ENCODE measurements around the gene ADRM1. TPM values are rescaled to one million over a fixed set of nuclear protein-coding genes. Genes with fewer than 3 reads are reported as not detected.

ADRM1 gene
- total and polyA plus RNA-seq, 2 donors from 2014 or later = 64.4 to 79.4 TPM

GRCh38 chr20:62347151-62347404, 44.3 kb downstream of the ADRM1 start:
- H3K27ac ChIP-seq (ENCODE audit: low read depth in 2 of 2, low read length in 2 of 2) = no peak overlapping the region
- intact Hi-C loops (cut with DNase I) = no loop called here
- TF ChIP-seq CTCF (IDR thresholded peaks at IDR 0.05; ENCODE audit: borderline replicate concordance, extremely low read depth, insufficient read depth) = no peak
- H3K4me3 ChIP-seq (ENCODE audit: low read length in 3 of 3) = no peak overlapping the region
- H3K4me1 ChIP-seq (ENCODE audit: control insufficient read depth in 2 of 3, insufficient read depth in 2 of 3, low read depth in 1 of 3, low read length in 3 of 3) = peaks cover 0 to 2% (median 0%) of the 10 kb centered on the region in 3 donors
- FAIRE-seq = no peak
- no peaks in the 10 kb centered on the region for H3K27me3 ChIP-seq (ENCODE audit: control insufficient read depth, insufficient read depth, low read length)
- DNase-seq = no peak
- no peak overlapping the region for H3K9ac ChIP-seq (ENCODE audit: low read length in 3 of 3)
- H3K9me3 ChIP-seq (ENCODE audit: control insufficient read depth in 2 of 3, insufficient read depth in 1 of 3, low read length in 3 of 3) = no peaks in the 10 kb centered on the region
- peaks cover 0 to 28% (median 4%) of the 10 kb centered on the region in 3 donors for H3K36me3 ChIP-seq (ENCODE audit: control insufficient read depth in 2 of 3, insufficient read depth in 3 of 3, low read length in 3 of 3)

GRCh38 chr20:62347445-62347844, 44.6 kb downstream of the ADRM1 start:
- no peak overlapping the region for H3K4me3 ChIP-seq (ENCODE audit: low read length in 3 of 3)
- no peak for TF ChIP-seq CTCF (IDR thresholded peaks at IDR 0.05; ENCODE audit: borderline replicate concordance, extremely low read depth, insufficient read depth)
- H3K36me3 ChIP-seq (ENCODE audit: control insufficient read depth in 2 of 3, insufficient read depth in 3 of 3, low read length in 3 of 3) = peaks cover 0 to 28% (median 4%) of the 10 kb centered on the region in 3 donors
- no peaks in the 10 kb centered on the region for H3K9me3 ChIP-seq (ENCODE audit: control insufficient read depth in 2 of 3, insufficient read depth in 1 of 3, low read length in 3 of 3)
- DNase-seq = no peak
- FAIRE-seq = no peak
- H3K27me3 ChIP-seq (ENCODE audit: control insufficient read depth, insufficient read depth, low read length) = no peaks in the 10 kb centered on the region
- intact Hi-C loops (cut with DNase I) = no loop called here
- no peak overlapping the region for H3K27ac ChIP-seq (ENCODE audit: low read depth in 2 of 2, low read length in 2 of 2)
- peaks cover 0 to 2% (median 0%) of the 10 kb centered on the region in 3 donors for H3K4me1 ChIP-seq (ENCODE audit: control insufficient read depth in 2 of 3, insufficient read depth in 2 of 3, low read depth in 1 of 3, low read length in 3 of 3)
- H3K9ac ChIP-seq (ENCODE audit: low read length in 3 of 3) = no peak overlapping the region

- H3K9ac ChIP-seq (ENCODE audit: low read length in 3 of 3) = no peak overlapping the region
- TF ChIP-seq CTCF (IDR thresholded peaks at IDR 0.05; ENCODE audit: borderline replicate concordance, extremely low read depth, insufficient read depth) = no peak
- DNase-seq = no peak
- H3K27ac ChIP-seq (ENCODE audit: low read depth in 2 of 2, low read length in 2 of 2) = no peak overlapping the region
- peaks cover 0 to 24% (median 4%) of the 10 kb centered on the region in 3 donors for H3K36me3 ChIP-seq (ENCODE audit: control insufficient read depth in 2 of 3, insufficient read depth in 3 of 3, low read length in 3 of 3)
- FAIRE-seq = no peak
- no peaks in the 10 kb centered on the region for H3K27me3 ChIP-seq (ENCODE audit: control insufficient read depth, insufficient read depth, low read length)
- no peaks in the 10 kb centered on the region for H3K9me3 ChIP-seq (ENCODE audit: control insufficient read depth in 2 of 3, insufficient read depth in 1 of 3, low read length in 3 of 3)
- H3K4me1 ChIP-seq (ENCODE audit: control insufficient read depth in 2 of 3, insufficient read depth in 2 of 3, low read depth in 1 of 3, low read length in 3 of 3) = peaks cover 0 to 10% (median 6%) of the 10 kb centered on the region in 3 donors
- intact Hi-C loops (cut with DNase I) = no loop called here
- H3K4me3 ChIP-seq (ENCODE audit: low read length in 3 of 3) = no peak overlapping the region
Measured at GRCh38 chr20:62348604-62349003, 45.8 kb downstream of the ADRM1 start.

GRCh38 chr20:62349556-62350097, 46.8 kb downstream of the ADRM1 start:
- no peaks in the 10 kb centered on the region for H3K9me3 ChIP-seq (ENCODE audit: control insufficient read depth in 2 of 3, insufficient read depth in 1 of 3, low read length in 3 of 3)
- H3K4me3 ChIP-seq (ENCODE audit: low read length in 3 of 3) = no peak overlapping the region
- DNase-seq (no peak), FAIRE-seq (no peak)
- H3K36me3 ChIP-seq (ENCODE audit: control insufficient read depth in 2 of 3, insufficient read depth in 3 of 3, low read length in 3 of 3) = peaks cover 0 to 24% (median 4%) of the 10 kb centered on the region in 3 donors
- TF ChIP-seq CTCF (IDR thresholded peaks at IDR 0.05; ENCODE audit: borderline replicate concordance, extremely low read depth, insufficient read depth) = no peak
- no peak overlapping the region for H3K9ac ChIP-seq (ENCODE audit: low read length in 3 of 3)
- intact Hi-C loops (cut with DNase I) = no loop called here
- peaks cover 0 to 12% (median 11%) of the 10 kb centered on the region in 3 donors for H3K4me1 ChIP-seq (ENCODE audit: control insufficient read depth in 2 of 3, insufficient read depth in 2 of 3, low read depth in 1 of 3, low read length in 3 of 3)
- H3K27me3 ChIP-seq (ENCODE audit: control insufficient read depth, insufficient read depth, low read length) = no peaks in the 10 kb centered on the region
- H3K27ac ChIP-seq (ENCODE audit: low read depth in 2 of 2, low read length in 2 of 2) = no peak overlapping the region

Measured in kidney (tissue), 14 donors.